ENCODE measurements around the gene LCE3A. TPM values are rescaled to one million over a fixed set of nuclear protein-coding genes. Genes with fewer than 3 reads are reported as not detected.

LCE3A gene
- total and polyA plus RNA-seq, 4 donors = not detected

- Histone ChIP-seq H3K9ac (ENCODE audit: low read depth in 1 of 2, low read length in 2 of 2) (no peak overlapping the region), H3K27me3 (ENCODE audit: control insufficient read depth in 4 of 4, insufficient read depth in 4 of 4, low read length in 3 of 4) (no peaks in the 10 kb centered on the region)
- 28% methylated on average over 10 of the region's 10 CpGs for WGBS
Observed at GRCh38 chr1:152654110-152654509, 31.2 kb upstream of the LCE3A start.

More at GRCh38 chr1:152654110-152654509, 31.2 kb upstream of the LCE3A start:
- TF ChIP-seq RXRA (IDR thresholded peaks at IDR 0.05) = no peak
- no peak for TF ChIP-seq JUND (IDR thresholded peaks at IDR 0.05)
- TF ChIP-seq NR2F2 (IDR thresholded peaks at IDR 0.05) = no peak
- no peak for TF ChIP-seq HNF4G (IDR thresholded peaks at IDR 0.05)
- no peak for TF ChIP-seq MAX (IDR thresholded peaks at IDR 0.05)
- peak; percentile 75 to 78 for TF ChIP-seq RAD21 (IDR thresholded peaks at IDR 0.05)
- TF ChIP-seq EGR1 (IDR thresholded peaks at IDR 0.05; ENCODE audit: low read depth in 2 of 2) = no peak
- TF ChIP-seq ZBTB33 (IDR thresholded peaks at IDR 0.05) = no peak
- no peak for TF ChIP-seq SP1 (IDR thresholded peaks at IDR 0.05)
- no peak for TF ChIP-seq REST (IDR thresholded peaks at IDR 0.05)
- TF ChIP-seq ATF3 (IDR thresholded peaks at IDR 0.05) = no peak
- no peak for TF ChIP-seq TAF1 (conservative IDR thresholded peaks at IDR 0.05)
- no peak for TF ChIP-seq FOXA1 (IDR thresholded peaks at IDR 0.05)
- TF ChIP-seq CTCF (IDR thresholded peaks at IDR 0.05; ENCODE audit: low read depth, low read length, missing input control) = peak; percentile 64
- TF ChIP-seq FOXA2 (IDR thresholded peaks at IDR 0.05) = no peak
- TF ChIP-seq YY1 (IDR thresholded peaks at IDR 0.05) = no peak
- H3K36me3 ChIP-seq (ENCODE audit: control insufficient read depth in 4 of 4, insufficient read depth in 3 of 4, low read depth in 1 of 4, low read length in 3 of 4) = no peaks in the 10 kb centered on the region
- H3K27ac ChIP-seq (ENCODE audit: low read depth in 1 of 2, low read length in 2 of 2) = no peak overlapping the region
- H3K4me1 ChIP-seq (ENCODE audit: control insufficient read depth in 4 of 4, insufficient read depth in 4 of 4, low read length in 3 of 4) = peaks cover 0 to 14% (median 5%) of the 10 kb centered on the region in 4 donors
- no peaks in the 10 kb centered on the region for H3K9me3 ChIP-seq (ENCODE audit: control insufficient read depth in 4 of 4, low read length in 3 of 4)
- peak; percentile 56 for DNase-seq (ENCODE audit: low spot score)
- no peak overlapping the region for H3K4me3 ChIP-seq (ENCODE audit: low read depth in 1 of 3, low read length in 3 of 3)

Measured in liver (tissue), 9 donors.